ENCODE results near the gene SAMD3.

DNA sequence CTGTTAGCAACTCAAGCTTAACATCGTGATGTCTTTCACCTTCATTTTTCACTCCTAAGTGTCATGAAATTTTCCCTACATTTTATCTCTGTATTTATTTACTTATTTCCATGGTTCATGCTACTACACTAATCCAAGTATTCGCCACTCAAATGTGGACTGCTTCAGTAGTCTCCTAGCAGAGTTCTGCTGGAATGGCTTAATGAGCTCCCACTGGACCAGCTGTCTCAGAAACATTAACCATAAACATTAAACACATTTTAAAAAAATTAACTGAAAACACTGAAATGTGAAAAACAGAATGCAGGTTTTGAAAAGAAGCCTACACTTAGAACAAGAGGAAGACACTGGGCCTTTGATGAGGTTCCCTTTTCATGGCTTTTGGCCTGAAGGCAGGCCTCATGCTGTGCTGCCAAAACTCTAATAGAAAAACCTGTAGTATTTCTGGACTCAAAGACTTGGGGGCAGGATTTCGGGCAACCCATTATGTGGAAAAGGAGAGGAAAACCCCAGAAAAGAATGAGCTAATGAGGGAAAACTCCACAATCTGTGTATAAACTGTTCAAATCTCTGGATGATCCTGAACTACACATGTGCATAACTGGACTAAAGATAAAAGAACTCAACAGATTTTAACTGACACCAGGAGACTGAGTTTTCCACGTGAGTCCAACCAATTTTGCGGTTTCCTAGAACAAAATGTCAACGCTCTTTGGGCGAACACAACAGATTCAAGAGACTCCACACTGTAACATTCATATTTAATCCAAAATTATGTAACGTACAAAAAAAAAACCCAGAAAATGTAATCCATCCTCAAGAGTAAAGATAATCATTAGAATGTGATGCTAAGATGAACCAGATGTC, 33.0 kb downstream of the SAMD3 start:
- no peak for TF ChIP-seq POLR2A (IDR thresholded peaks at IDR 0.05; ENCODE audit: control extremely low read depth in 1 of 2, low read depth in 2 of 2, low read length in 2 of 2)
- TF ChIP-seq SP1 (IDR thresholded peaks at IDR 0.05; ENCODE audit: low read depth, low read length): no peak
- TF ChIP-seq EZH2 (IDR thresholded peaks at IDR 0.05; ENCODE audit: low read depth, low read length, severe bottlenecking): no peak
- TF ChIP-seq RAD21 (IDR thresholded peaks at IDR 0.05 in 1 of 2, conservative IDR thresholded peaks at IDR 0.05 in 1 of 2; ENCODE audit: low read depth in 2 of 2, low read length in 2 of 2): no peak
- TF ChIP-seq, protein P1, sequence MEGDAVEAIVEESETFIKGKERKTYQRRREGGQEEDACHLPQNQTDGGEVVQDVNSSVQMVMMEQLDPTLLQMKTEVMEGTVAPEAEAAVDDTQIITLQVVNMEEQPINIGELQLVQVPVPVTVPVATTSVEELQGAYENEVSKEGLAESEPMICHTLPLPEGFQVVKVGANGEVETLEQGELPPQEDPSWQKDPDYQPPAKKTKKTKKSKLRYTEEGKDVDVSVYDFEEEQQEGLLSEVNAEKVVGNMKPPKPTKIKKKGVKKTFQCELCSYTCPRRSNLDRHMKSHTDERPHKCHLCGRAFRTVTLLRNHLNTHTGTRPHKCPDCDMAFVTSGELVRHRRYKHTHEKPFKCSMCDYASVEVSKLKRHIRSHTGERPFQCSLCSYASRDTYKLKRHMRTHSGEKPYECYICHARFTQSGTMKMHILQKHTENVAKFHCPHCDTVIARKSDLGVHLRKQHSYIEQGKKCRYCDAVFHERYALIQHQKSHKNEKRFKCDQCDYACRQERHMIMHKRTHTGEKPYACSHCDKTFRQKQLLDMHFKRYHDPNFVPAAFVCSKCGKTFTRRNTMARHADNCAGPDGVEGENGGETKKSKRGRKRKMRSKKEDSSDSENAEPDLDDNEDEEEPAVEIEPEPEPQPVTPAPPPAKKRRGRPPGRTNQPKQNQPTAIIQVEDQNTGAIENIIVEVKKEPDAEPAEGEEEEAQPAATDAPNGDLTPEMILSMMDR (IDR thresholded peaks at IDR 0.05; ENCODE audit: control extremely low read depth in 1 of 3, insufficient read depth in 1 of 3, low read depth in 1 of 3, low read length in 3 of 3): no peak
- TF ChIP-seq, protein P2, sequence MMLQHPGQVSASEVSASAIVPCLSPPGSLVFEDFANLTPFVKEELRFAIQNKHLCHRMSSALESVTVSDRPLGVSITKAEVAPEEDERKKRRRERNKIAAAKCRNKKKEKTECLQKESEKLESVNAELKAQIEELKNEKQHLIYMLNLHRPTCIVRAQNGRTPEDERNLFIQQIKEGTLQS (IDR thresholded peaks at IDR 0.05; ENCODE audit: insufficient read depth, low read depth, low read length): no peak

Measured in H1 (cell line).